PFSK-1 (cell line): ENCODE measurements around the gene RANBP3.

Experiments
- FOXP2 ChIP-seq: optimal IDR thresholded peaks from 2 replicates; pipeline ENCODE3; 2011; ENCODE audit warnings: borderline replicate concordance, control low read depth, inconsistent platforms; ENCODE audit not compliant: insufficient read depth; ENCODE audit errors: extremely low read length, extremely low read depth
- POLR2AphosphoS5 ChIP-seq: IDR thresholded peaks from 2 replicates; pipeline ENCODE4 v1.6.1; 2012; ENCODE audit warnings: low read depth, mild to moderate bottlenecking, control low read depth, low read length, moderate library complexity
- SIN3A ChIP-seq: IDR thresholded peaks from 2 replicates; pipeline ENCODE4 v1.6.1; 2012; ENCODE audit warnings: mild to moderate bottlenecking, low read length, moderate library complexity, borderline replicate concordance; ENCODE audit not compliant: insufficient read depth
- TAF1 ChIP-seq: IDR thresholded peaks from 2 replicates; pipeline ENCODE4 v1.6.1; 2012; ENCODE audit warnings: low read length, control low read depth, borderline replicate concordance; ENCODE audit not compliant: insufficient read depth
- TF ChIP-seq, protein P1 (sequence below), 2 experiments: IDR thresholded peaks; 2 replicates each; pipeline versions ENCODE4 v1.6.1 to v1.8.0; 2011 to 2012; ENCODE audit warnings: low read depth in 2 of 2, low read length in 2 of 2, control low read depth in 1 of 2, inconsistent platforms in 1 of 2, mild to moderate bottlenecking in 1 of 2, moderate library complexity in 1 of 2; ENCODE audit not compliant: insufficient read depth in 1 of 2

The RANBP3 gene

DNA sequence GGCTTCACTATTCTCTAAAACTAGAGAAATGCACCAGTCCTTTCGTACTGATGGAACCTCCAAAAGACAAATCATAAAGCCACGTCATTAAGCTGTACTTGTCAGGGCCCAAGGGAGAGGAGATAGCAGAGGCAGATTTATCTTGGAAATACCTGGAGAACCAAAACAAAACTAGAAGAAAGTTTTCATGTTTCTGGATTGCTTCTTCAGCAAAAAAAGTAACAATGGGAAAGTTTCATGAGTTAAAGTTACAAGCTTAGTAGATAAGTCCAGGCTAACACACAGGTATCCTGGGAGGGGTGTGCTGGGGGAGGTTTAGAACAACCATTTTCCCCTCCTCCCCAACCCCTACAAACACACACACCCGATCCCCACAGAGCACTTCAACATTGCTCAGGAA lies 21.6 kb downstream of the RANBP3 start:
- TF ChIP-seq TAF1 (no peak), FOXP2 (no peak), POLR2AphosphoS5 (no peak), SIN3A (no peak)
- TF ChIP-seq, protein P1, sequence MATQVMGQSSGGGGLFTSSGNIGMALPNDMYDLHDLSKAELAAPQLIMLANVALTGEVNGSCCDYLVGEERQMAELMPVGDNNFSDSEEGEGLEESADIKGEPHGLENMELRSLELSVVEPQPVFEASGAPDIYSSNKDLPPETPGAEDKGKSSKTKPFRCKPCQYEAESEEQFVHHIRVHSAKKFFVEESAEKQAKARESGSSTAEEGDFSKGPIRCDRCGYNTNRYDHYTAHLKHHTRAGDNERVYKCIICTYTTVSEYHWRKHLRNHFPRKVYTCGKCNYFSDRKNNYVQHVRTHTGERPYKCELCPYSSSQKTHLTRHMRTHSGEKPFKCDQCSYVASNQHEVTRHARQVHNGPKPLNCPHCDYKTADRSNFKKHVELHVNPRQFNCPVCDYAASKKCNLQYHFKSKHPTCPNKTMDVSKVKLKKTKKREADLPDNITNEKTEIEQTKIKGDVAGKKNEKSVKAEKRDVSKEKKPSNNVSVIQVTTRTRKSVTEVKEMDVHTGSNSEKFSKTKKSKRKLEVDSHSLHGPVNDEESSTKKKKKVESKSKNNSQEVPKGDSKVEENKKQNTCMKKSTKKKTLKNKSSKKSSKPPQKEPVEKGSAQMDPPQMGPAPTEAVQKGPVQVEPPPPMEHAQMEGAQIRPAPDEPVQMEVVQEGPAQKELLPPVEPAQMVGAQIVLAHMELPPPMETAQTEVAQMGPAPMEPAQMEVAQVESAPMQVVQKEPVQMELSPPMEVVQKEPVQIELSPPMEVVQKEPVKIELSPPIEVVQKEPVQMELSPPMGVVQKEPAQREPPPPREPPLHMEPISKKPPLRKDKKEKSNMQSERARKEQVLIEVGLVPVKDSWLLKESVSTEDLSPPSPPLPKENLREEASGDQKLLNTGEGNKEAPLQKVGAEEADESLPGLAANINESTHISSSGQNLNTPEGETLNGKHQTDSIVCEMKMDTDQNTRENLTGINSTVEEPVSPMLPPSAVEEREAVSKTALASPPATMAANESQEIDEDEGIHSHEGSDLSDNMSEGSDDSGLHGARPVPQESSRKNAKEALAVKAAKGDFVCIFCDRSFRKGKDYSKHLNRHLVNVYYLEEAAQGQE (IDR thresholded peaks at IDR 0.05; ENCODE audit: insufficient read depth in 1 of 2, low read depth in 2 of 2, low read length in 2 of 2) = no peak

DNA sequence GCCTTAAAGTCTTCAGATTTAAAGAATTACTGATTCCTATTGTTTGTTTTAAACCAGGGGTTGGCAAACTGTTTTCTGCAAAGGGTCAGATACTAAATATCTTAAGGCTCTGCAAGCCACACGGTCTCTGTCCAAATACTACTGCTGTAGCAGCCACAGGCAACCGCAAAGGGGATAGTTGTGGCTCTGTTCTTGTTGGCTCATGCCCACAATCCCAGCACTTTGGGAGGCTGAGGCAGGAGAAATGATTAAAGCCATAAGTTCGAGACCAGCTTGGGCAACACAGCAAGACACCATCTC lies 22.4 kb downstream of the RANBP3 start:
- TF ChIP-seq, protein P1 (IDR thresholded peaks at IDR 0.05; ENCODE audit: insufficient read depth in 1 of 2, low read depth in 2 of 2, low read length in 2 of 2) = no peak
- TF ChIP-seq POLR2AphosphoS5 (no peak), SIN3A (no peak), TAF1 (no peak), FOXP2 (no peak)

DNA sequence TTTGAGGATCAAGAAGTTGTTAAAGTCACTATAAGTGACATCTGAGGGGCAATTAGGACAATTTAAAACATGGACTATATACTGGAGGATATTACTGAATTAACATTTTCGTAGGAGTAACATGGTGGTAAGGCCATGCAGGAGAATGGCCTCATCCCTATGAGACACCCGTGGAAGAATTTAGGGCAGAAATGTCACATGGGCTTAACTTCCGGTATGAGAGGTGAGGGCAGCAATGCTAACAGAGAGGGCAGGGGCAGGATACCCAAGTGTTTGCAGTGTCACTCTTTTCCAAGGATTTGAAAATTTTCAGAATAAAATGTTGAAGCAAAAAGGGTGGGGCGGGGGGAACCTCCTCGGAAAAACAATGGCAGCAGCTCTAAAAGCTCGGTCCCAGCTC lies 23.6 kb downstream of the RANBP3 start:
- TF ChIP-seq POLR2AphosphoS5 (no peak), SIN3A (no peak), FOXP2 (no peak), TAF1 (no peak)
- TF ChIP-seq, protein P1 (IDR thresholded peaks at IDR 0.05; ENCODE audit: insufficient read depth in 1 of 2, low read depth in 2 of 2, low read length in 2 of 2) = no peak

DNA sequence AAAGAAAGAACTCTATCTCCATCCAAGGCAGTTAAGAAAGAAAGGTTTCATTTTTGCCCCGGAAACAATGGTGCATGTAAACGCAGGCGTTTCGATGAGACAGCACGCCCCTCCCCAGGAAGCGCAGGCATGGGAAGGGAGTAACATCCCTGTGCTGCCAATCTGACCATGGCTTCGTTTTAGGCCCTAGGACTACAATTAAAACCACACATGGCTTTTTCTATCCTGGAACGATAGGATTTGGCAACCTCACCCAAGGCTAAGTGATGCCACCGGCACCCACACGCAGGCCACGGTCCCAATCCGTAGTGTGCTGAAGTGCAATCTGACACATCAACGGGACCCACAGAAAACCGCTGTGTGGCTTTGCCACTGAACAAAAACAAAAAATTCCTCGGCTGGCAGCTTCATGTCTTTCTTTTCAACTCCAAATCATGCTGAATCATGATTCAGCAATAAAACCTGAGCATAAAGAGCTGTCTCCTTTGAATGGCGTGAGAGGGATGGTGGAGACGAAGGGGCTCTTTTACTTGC lies 24.2 kb downstream of the RANBP3 start:
- TF ChIP-seq, protein P1 (IDR thresholded peaks at IDR 0.05; ENCODE audit: insufficient read depth in 1 of 2, low read depth in 2 of 2, low read length in 2 of 2) = no peak
- TF ChIP-seq SIN3A = no peak
- no peak for TF ChIP-seq FOXP2
- no peak for TF ChIP-seq POLR2AphosphoS5
- TF ChIP-seq TAF1 = no peak

- no peak for TF ChIP-seq FOXP2
- no peak for TF ChIP-seq SIN3A
- TF ChIP-seq, protein P1 (IDR thresholded peaks at IDR 0.05; ENCODE audit: insufficient read depth in 1 of 2, low read depth in 2 of 2, low read length in 2 of 2) = no peak
These were observed 24.8 kb downstream of the RANBP3 start for GRCh38 chr19:5953030-5953589.
